ENCODE measurements around the gene MEF2A. TPM values are rescaled to one million over a fixed set of nuclear protein-coding genes. Genes with fewer than 3 reads are reported as not detected.

Gene MEF2A
- total and polyA plus RNA-seq, 10 of the 15 experiments (the other 5 are each of a cell fraction or from before 2014, with no cell fraction given), result 7.2 to 46.7 (median 35.9) TPM

- TF ChIP-seq NBN (IDR thresholded peaks at IDR 0.05) (0 out of 2 replicates have a peak, but pooled peaks have one; percentile 22), TBL1XR1 (IDR thresholded peaks at IDR 0.05; ENCODE audit: low read depth, low read length) (no peak), ATF7 (IDR thresholded peaks at IDR 0.05; ENCODE audit: low read depth) (peak; percentile 71), CHD2 (IDR thresholded peaks at IDR 0.05; ENCODE audit: borderline replicate concordance, low read depth, low read length) (no peak), TARDBP (IDR thresholded peaks at IDR 0.05; ENCODE audit: borderline replicate concordance) (no peak), HDGF (IDR thresholded peaks at IDR 0.05) (no peak), IRF5 (IDR thresholded peaks at IDR 0.05; ENCODE audit: borderline replicate concordance) (no peak), ZNF274 (IDR thresholded peaks at IDR 0.05; ENCODE audit: insufficient read depth, insufficient read length) (no peak), ATF3 (IDR thresholded peaks at IDR 0.05; ENCODE audit: borderline replicate concordance, extremely low read depth, low read depth, low read length) (no peak), NR2C1 (IDR thresholded peaks at IDR 0.05) (no peak), TCF12 (IDR thresholded peaks at IDR 0.05; ENCODE audit: low read depth, low read length) (no peak), HSF1 (IDR thresholded peaks at IDR 0.05; ENCODE audit: low read depth, low read length) (no peak), CTCF (IDR thresholded peaks at IDR 0.05 in 2 of 3, conservative IDR thresholded peaks at IDR 0.05 in 1 of 3; ENCODE audit: control insufficient read depth in 2 of 3, extremely low read depth in 1 of 3, insufficient read depth in 1 of 3, low read depth in 3 of 3, low read length in 3 of 3) (no peak), PKNOX1 (IDR thresholded peaks at IDR 0.05) (peak; percentile 31; the same call in 1 of the 2 replicates), ZBTB4 (CRISPR knock-in tag; IDR thresholded peaks at IDR 0.05) (no peak), JUNB (IDR thresholded peaks at IDR 0.05) (peak; percentile 69), PBX3 (IDR thresholded peaks at IDR 0.05; ENCODE audit: insufficient replicate concordance, low read depth, low read length) (no peak), SREBF1 (IDR thresholded peaks at IDR 0.05; ENCODE audit: low read length) (no peak), IRF4 (IDR thresholded peaks at IDR 0.05; ENCODE audit: low read depth, low read length) (peak; percentile 91), RCOR1 (conservative IDR thresholded peaks at IDR 0.05; ENCODE audit: low read depth, low read length) (0 out of 2 replicates have a peak, but pooled peaks have one; percentile 53), YBX1 (IDR thresholded peaks at IDR 0.05) (no peak)
Measured at GRCh38 chr15:99631255-99631654, 65.5 kb downstream of the MEF2A start (continued).
